HepG2 (cell line): ENCODE results near the gene DDX46. TPM values are rescaled to one million over a fixed set of nuclear protein-coding genes. Genes with fewer than 3 reads are reported as not detected.

Experiments used
- CBX5 ChIP-seq: sonication (generic); formaldehyde crosslinking; IDR thresholded peaks from 2 replicates; pipeline ENCODE4 v1.4.0; 2020; ENCODE audit warnings: missing genetic modification reagents, borderline replicate concordance
- HMG20A ChIP-seq: IDR thresholded peaks from 2 replicates; pipeline ENCODE4 v1.6.1; 2016; ENCODE audit warnings: borderline replicate concordance
- NCOA5 ChIP-seq: sonication (generic); formaldehyde crosslinking; IDR thresholded peaks from 2 replicates; pipeline ENCODE4 v1.4.0; 2020; ENCODE audit warnings: missing genetic modification reagents
- NONO ChIP-seq, 2 experiments: fragments of 450-650 bp in 1 of 2; sonication (generic) in 1 of 2; formaldehyde crosslinking in 1 of 2; IDR thresholded peaks in 1 of 2; conservative IDR thresholded peaks in 1 of 2; 2 replicates each; pipeline versions ENCODE4 v1.6.1 to v1.8.0; 2017 to 2022; ENCODE audit warnings: mild to moderate bottlenecking in 1 of 2, missing genetic modification reagents in 1 of 2, moderate library complexity in 1 of 2
- SIX4 ChIP-seq: sonication (generic); formaldehyde crosslinking; IDR thresholded peaks from 2 replicates; pipeline ENCODE4 v1.4.0; 2020; ENCODE audit warnings: missing genetic modification reagents
- YY1 ChIP-seq: IDR thresholded peaks from 2 replicates; pipeline ENCODE4 v1.6.1; 2011; ENCODE audit warnings: low read length, low read depth, moderate library complexity, mild to moderate bottlenecking; ENCODE audit not compliant: insufficient read depth, insufficient replicate concordance
- ZBTB10 ChIP-seq: sonication (generic); formaldehyde crosslinking; IDR thresholded peaks from 2 replicates; pipeline ENCODE4 v1.4.0; 2020; ENCODE audit warnings: missing genetic modification reagents, borderline replicate concordance
- ZNF451 ChIP-seq: sonication (generic); formaldehyde crosslinking; IDR thresholded peaks from 2 replicates; pipeline ENCODE4 v1.5.0; 2020; ENCODE audit warnings: mild to moderate bottlenecking, missing genetic modification reagents
- ZNF850 ChIP-seq: sonication (generic); formaldehyde crosslinking; conservative IDR thresholded peaks from 2 replicates; pipeline ENCODE4 v1.9.0; 2021; ENCODE audit warnings: mild to moderate bottlenecking, missing genetic modification reagents
- polyA plus RNA-seq, 8 experiments: library from polyadenylated mRNA; depleted of rRNA in 3 of 8; stranded (reverse) in 7 of 8; unstranded in 1 of 8; fragments of >200 nt; fragmentation: Illumina TruSeq in 4 of 8; extraction: Trizol in 4 of 8; gene quantifications; 2 replicates each; pipeline versions ENCODE4 v1.2.1 to v1.2.3, GENCODE V29; 2011 to 2016; ENCODE audit warnings: low read depth in 4 of 8, missing spikeins in 1 of 8, mixed read lengths in 1 of 8; ENCODE audit not compliant: insufficient read depth in 1 of 8
- total RNA-seq, 5 experiments: library from RNA; depleted of rRNA; stranded (reverse); fragments of >200 nt; fragmentation: Illumina TruSeq; extraction: Trizol; gene quantifications; 2 replicates each; pipeline ENCODE4 v1.2.3, GENCODE V29; 2016; ENCODE audit warnings: low read depth in 1 of 5
- TF ChIP-seq, protein P1 (sequence below): sonication (generic); formaldehyde crosslinking; IDR thresholded peaks from 2 replicates; pipeline ENCODE4 v1.4.0; 2020; ENCODE audit warnings: missing genetic modification reagents, mild to moderate bottlenecking, borderline replicate concordance
- TF ChIP-seq, protein P2 (sequence below): sonication (generic); formaldehyde crosslinking; conservative IDR thresholded peaks from 2 replicates; pipeline ENCODE4 v1.4.0; 2020; ENCODE audit warnings: missing genetic modification reagents
- TF ChIP-seq, protein P3 (sequence below): sonication (generic); formaldehyde crosslinking; IDR thresholded peaks from 2 replicates; pipeline ENCODE4 v1.4.0; 2020; ENCODE audit warnings: missing genetic modification reagents
- TF ChIP-seq, protein P4 (sequence below): sonication (generic); formaldehyde crosslinking; IDR thresholded peaks from 2 replicates; pipeline ENCODE4 v1.4.0; 2020; ENCODE audit warnings: missing genetic modification reagents, mild to moderate bottlenecking, borderline replicate concordance

Gene DDX46
- total and polyA plus RNA-seq, 2 of the 13 experiments (the other 11 are each of a cell fraction or from before 2014, with no cell fraction given) = 27.3 to 59.3 TPM

DNA sequence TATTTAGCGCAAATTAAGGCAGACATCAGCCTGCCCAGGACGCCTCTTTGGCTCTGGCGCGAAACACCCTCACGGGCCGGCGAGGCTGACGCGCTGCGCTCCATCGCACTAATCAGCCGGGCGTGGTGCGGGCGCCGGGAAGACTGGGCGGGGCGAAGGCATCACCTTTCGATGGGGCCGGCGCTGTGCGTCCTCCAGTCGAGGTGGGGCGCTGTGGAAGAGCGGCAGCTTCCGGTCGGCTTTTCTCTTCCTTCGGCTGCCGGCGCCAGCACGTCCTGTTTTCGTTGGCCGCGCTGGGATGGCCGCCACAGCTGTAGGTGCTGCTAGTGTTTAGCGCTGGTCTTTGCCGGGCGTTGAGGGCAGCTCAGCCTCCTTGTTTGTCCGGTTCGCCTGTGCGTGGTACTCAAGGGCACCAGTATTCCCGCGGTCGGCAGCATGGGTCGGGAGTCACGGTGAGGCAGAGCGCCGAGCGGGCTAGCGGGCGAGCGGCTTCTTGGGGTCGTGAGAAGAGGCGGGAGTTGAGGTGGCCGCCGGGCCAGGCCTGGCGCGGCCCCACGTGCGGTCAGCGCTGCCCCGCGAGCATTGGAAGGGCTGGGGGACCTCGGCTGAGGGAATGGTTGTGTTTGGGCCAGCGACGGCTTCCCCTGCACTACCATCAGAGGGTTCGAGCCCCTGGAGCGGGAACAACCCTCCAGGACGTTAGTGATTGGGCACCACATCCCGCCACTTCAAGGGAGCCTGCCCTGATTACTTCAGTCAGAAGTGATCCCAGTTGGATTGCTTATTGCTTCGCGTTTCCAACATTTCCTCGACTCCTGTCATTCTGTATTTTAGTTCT, at the start of gene DDX46 (continued):
- TF ChIP-seq, protein P1, sequence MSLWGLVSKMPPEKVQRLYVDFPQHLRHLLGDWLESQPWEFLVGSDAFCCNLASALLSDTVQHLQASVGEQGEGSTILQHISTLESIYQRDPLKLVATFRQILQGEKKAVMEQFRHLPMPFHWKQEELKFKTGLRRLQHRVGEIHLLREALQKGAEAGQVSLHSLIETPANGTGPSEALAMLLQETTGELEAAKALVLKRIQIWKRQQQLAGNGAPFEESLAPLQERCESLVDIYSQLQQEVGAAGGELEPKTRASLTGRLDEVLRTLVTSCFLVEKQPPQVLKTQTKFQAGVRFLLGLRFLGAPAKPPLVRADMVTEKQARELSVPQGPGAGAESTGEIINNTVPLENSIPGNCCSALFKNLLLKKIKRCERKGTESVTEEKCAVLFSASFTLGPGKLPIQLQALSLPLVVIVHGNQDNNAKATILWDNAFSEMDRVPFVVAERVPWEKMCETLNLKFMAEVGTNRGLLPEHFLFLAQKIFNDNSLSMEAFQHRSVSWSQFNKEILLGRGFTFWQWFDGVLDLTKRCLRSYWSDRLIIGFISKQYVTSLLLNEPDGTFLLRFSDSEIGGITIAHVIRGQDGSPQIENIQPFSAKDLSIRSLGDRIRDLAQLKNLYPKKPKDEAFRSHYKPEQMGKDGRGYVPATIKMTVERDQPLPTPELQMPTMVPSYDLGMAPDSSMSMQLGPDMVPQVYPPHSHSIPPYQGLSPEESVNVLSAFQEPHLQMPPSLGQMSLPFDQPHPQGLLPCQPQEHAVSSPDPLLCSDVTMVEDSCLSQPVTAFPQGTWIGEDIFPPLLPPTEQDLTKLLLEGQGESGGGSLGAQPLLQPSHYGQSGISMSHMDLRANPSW (CRISPR knock-in tag) = peak; percentile 89; the same call in 1 of the 2 replicates
- TF ChIP-seq NCOA5 (CRISPR knock-in tag) = no peak
- peak; percentile 93 for TF ChIP-seq CBX5 (CRISPR knock-in tag)
- TF ChIP-seq YY1 = peak; percentile 94
- TF ChIP-seq, protein P2, sequence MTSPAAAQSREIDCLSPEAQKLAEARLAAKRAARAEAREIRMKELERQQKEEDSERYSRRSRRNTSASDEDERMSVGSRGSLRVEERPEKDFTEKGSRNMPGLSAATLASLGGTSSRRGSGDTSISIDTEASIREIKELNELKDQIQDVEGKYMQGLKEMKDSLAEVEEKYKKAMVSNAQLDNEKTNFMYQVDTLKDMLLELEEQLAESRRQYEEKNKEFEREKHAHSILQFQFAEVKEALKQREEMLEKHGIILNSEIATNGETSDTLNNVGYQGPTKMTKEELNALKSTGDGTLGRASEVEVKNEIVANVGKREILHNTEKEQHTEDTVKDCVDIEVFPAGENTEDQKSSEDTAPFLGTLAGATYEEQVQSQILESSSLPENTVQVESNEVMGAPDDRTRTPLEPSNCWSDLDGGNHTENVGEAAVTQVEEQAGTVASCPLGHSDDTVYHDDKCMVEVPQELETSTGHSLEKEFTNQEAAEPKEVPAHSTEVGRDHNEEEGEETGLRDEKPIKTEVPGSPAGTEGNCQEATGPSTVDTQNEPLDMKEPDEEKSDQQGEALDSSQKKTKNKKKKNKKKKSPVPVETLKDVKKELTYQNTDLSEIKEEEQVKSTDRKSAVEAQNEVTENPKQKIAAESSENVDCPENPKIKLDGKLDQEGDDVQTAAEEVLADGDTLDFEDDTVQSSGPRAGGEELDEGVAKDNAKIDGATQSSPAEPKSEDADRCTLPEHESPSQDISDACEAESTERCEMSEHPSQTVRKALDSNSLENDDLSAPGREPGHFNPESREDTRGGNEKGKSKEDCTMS (CRISPR knock-in tag) = no peak
- TF ChIP-seq ZNF850 = 0 out of 2 replicates have a peak, but pooled peaks have one; percentile 73
- TF ChIP-seq, protein P3, sequence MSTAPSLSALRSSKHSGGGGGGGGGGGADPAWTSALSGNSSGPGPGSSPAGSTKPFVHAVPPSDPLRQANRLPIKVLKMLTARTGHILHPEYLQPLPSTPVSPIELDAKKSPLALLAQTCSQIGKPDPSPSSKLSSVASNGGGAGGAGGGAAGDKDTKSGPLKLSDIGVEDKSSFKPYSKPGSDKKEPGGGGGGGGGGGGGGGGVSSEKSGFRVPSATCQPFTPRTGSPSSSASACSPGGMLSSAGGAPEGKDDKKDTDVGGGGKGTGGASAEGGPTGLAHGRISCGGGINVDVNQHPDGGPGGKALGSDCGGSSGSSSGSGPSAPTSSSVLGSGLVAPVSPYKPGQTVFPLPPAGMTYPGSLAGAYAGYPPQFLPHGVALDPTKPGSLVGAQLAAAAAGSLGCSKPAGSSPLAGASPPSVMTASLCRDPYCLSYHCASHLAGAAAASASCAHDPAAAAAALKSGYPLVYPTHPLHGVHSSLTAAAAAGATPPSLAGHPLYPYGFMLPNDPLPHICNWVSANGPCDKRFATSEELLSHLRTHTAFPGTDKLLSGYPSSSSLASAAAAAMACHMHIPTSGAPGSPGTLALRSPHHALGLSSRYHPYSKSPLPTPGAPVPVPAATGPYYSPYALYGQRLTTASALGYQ (CRISPR knock-in tag) = peak; percentile 76; the same call in 1 of the 2 replicates
- TF ChIP-seq SIX4 (CRISPR knock-in tag) = peak; percentile 83
- no peak for TF ChIP-seq NONO (IDR thresholded peaks at IDR 0.05)
- TF ChIP-seq NONO (CRISPR knock-in tag; conservative IDR thresholded peaks at IDR 0.05) = peak; percentile 96
- TF ChIP-seq, protein P4, sequence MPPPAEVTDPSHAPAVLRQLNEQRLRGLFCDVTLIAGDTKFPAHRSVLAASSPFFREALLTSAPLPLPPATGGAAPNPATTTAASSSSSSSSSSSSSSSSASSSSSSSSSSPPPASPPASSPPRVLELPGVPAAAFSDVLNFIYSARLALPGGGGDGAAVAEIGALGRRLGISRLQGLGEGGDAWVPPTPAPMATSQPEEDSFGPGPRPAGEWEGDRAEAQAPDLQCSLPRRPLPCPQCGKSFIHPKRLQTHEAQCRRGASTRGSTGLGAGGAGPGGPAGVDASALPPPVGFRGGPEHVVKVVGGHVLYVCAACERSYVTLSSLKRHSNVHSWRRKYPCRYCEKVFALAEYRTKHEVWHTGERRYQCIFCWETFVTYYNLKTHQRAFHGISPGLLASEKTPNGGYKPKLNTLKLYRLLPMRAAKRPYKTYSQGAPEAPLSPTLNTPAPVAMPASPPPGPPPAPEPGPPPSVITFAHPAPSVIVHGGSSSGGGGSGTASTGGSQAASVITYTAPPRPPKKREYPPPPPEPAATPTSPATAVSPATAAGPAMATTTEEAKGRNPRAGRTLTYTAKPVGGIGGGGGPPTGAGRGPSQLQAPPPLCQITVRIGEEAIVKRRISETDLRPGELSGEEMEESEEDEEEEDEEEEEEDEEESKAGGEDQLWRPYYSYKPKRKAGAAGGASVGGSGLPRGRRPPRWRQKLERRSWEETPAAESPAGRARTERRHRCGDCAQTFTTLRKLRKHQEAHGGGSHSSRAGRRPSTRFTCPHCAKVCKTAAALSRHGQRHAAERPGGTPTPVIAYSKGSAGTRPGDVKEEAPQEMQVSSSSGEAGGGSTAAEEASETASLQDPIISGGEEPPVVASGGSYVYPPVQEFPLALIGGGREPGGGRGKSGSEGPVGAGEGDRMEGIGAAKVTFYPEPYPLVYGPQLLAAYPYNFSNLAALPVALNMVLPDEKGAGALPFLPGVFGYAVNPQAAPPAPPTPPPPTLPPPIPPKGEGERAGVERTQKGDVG (CRISPR knock-in tag) = peak; percentile 92; the same call in 1 of the 2 replicates
- TF ChIP-seq HMG20A (CRISPR knock-in tag) = no peak
- no peak; the same call in 1 of the 2 replicates for TF ChIP-seq ZBTB10 (CRISPR knock-in tag)
- TF ChIP-seq ZNF451 = peak; percentile 93
